ENCODE measurements around the gene EIF3J. TPM values are rescaled to one million over a fixed set of nuclear protein-coding genes. Genes with fewer than 3 reads are reported as not detected.
A peak's percentile ranks its signal among the peaks of the same experiment; 100 is the strongest.
"Not testable (repeated sequence)": the region's sequence is repeated elsewhere in the genome, so short reads cannot be mapped to it uniquely, and the experiment has no call there.

The EIF3J gene
- total RNA-seq, 2 donors from 2014 or later, result 89.1 to 121 TPM

DNA sequence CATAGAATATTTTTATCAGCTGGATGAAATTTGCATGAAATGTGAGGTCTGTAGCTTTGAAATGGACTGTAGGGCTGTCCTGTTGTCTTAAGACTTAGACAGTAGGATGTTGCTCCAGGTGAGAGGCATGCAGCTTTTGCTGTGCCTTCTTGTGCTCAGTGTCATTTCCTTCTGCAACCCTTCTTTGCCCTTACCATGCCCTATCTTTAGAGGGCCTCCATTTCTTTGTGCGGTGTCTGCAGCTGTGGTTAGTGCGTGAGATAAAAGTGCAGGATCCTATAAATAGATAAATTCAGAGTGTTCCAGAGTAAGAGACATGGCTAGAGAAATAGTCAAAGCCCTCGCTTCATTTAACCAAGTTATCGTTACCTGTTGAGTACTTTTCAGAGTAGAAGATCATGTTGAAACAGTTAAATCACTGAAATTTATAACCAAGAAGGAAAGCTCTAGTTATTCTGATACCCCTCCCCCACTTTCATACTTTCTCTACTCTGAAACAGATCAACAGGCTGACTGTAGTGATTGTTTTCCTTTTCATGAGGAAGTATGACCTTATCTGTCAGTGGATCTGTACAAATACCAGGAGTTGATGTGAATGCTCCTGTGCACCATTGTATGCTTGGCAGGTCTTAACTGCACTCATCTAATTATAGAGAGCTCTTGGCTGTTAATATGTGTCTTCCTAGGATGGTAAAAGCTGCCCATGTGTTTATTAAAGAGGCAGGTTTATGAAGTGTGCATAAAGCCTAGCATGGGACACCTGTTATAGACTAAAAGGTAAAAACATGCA lies 18.2 kb downstream of the EIF3J start:
- no peak for ATAC-seq
- H3K36me3 Mint-ChIP-seq, result peaks cover 19% of the 10 kb centered on the region

DNA sequence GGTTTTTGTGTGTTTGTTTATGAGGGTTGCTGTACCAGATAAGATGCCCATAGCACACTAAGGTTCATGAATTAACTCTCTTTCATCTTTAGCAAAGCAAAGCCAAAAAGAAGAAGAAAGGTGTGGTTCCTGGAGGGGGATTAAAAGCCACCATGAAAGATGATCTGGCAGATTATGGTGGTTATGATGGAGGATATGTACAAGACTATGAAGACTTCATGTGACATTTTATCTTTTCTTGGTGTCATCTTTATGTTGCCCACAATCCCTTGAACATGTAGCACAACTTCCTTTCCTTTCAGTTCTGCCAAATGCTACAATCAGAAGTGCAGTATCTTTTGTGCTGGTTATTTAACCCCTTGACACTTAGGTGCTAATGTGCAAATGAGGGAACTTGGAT lies 24.0 kb downstream of the EIF3J start:
- Mint-ChIP-seq H3K4me1 (ENCODE audit: low read depth in 2 of 2) (peaks cover 13 to 19% of the 10 kb centered on the region in 2 donors), H3K36me3 (peaks cover 26% of the 10 kb centered on the region), H3K27ac (peak overlapping the region in 1 of 2 donors; percentile 58)
- H3K27me3 Mint-ChIP-seq; H3K9me3 Mint-ChIP-seq; DNase-seq (ENCODE audit: low spot score); ATAC-seq; H3K4me3 Mint-ChIP-seq: not testable (repeated sequence)

More for the DNA sequence above, 18.2 kb downstream of the EIF3J start:
- no peak overlapping the region for H3K4me3 Mint-ChIP-seq
- H3K27ac Mint-ChIP-seq, result peak overlapping the region; percentile 16 to 30
- no peaks in the 10 kb centered on the region for H3K9me3 Mint-ChIP-seq
- no peak for DNase-seq (ENCODE audit: low spot score)
- H3K27me3 Mint-ChIP-seq, result no peaks in the 10 kb centered on the region
- peaks cover 15 to 21% of the 10 kb centered on the region in 2 donors for H3K4me1 Mint-ChIP-seq (ENCODE audit: low read depth in 2 of 2)

DNA sequence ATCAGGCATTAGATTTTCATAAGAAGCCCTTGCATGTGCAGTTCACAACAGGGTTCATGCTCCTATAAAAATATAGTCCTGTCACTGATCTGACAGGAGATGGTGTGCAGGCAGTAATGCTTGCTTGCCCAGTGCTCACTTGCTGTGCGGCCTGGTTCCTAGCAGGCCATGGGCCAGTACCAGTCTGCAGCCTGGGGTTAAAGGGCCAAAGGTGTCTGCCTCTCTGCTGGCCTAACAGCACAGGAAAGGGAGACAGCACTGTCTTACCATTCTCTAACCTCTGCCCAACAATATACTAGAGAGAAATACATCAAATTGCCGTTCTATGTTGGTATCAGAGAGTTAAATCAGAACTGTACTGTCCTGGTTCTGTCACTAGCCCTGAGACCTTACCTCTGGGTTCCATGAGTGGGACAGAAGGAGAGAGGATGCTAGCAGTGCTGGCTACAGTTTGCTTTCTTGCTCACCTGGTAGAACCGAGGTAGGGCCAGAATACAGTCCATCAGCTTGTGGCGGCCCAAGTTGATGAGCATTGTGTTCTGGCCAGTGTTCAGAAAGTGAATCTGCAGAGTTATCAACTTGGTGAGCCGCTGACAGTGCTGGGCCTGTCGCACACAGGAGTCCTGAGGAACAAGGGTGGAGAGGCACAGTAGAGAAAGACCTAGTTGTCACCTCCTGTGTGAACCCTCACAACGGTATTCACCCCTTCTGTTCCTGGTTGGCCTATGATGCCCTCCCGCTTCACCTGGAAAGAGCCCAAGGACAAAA lies 28.6 kb downstream of the EIF3J start:
- Mint-ChIP-seq H3K4me1 (ENCODE audit: low read depth in 2 of 2) (peaks cover 6 to 9% of the 10 kb centered on the region in 2 donors), H3K27ac (peak overlapping the region in 1 of 2 donors; percentile 61), H3K27me3 (no peaks in the 10 kb centered on the region), H3K9me3 (no peaks in the 10 kb centered on the region), H3K4me3 (no peak overlapping the region), H3K36me3 (peaks cover 13% of the 10 kb centered on the region)
- DNase-seq (ENCODE audit: low spot score) (no peak), ATAC-seq (no peak)

DNA sequence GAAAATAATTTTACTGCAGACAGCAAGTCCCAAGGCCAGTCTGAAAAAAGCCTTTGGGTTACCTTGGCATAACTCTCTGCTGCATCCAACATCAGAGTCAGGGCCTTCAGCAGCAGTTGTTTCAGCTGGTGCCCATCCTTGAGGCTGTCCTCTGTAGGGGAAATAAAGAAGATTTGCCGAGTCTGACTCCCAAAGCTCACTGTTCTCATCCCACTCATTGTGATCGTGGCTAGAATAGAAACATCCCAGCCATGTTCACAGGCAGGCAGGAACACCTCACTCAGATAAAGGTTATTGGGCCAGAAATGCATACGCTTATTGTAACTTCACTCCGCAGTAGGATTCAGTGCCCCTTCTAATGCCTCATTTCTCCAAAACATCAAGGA lies 29.2 kb downstream of the EIF3J start:
- Mint-ChIP-seq H3K4me3 (no peak overlapping the region), H3K27me3 (no peaks in the 10 kb centered on the region), H3K27ac (no peak overlapping the region), H3K36me3 (peaks cover 7% of the 10 kb centered on the region), H3K4me1 (ENCODE audit: low read depth in 2 of 2) (peaks cover under 1 to 5% of the 10 kb centered on the region in 2 donors), H3K9me3 (no peaks in the 10 kb centered on the region)
- DNase-seq (ENCODE audit: low spot score) (no peak), ATAC-seq (no peak)

DNA sequence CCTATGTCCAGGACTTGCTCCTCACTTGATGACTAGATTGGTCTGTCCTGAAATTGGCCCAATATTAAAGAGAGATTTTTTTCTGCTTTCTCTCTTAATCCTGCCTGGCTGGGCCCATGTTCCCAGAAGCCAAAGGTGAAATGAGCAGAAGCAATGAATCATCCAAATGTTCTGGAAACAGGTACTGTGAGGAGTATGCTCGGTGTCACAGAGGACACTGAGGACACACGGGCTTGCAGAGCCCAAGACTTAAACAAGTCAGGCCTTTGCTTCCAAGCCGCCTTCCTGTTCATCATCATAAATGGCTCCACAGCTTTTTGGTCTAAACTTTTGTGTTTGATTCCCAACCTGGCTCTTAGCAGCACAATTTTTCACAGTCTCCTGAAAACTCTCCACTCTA lies 31.4 kb downstream of the EIF3J start:
- DNase-seq (ENCODE audit: low spot score) (no peak), ATAC-seq (no peak)
- Mint-ChIP-seq H3K27ac (no peak overlapping the region), H3K27me3 (no peaks in the 10 kb centered on the region), H3K36me3 (peaks cover 6% of the 10 kb centered on the region), H3K4me3 (no peak overlapping the region), H3K9me3 (no peaks in the 10 kb centered on the region), H3K4me1 (ENCODE audit: low read depth in 2 of 2) (peaks cover 0 to 5% of the 10 kb centered on the region in 2 donors)

DNA sequence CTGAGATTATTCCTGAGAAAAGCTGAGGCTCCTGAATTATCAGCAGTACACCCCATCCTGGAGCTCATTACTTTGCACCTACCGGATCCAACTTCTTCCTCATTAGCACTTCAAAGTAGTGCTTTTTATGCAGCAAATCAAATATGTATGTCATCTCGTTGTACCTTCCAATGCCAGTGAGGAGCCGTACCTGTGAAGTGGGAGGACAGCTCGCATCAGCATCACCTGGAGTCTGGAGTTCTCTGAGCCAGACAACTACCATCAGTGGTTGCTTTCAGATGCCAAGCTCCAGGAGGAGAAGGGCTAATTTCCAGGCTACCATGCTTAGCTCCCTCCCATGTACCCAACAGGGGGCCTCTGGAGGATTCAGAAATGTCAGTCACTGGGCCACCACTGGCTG lies 32.4 kb downstream of the EIF3J start:
- DNase-seq (ENCODE audit: low spot score) (no peak), ATAC-seq (no peak)
- Mint-ChIP-seq H3K9me3 (no peaks in the 10 kb centered on the region), H3K36me3 (peaks cover 4% of the 10 kb centered on the region), H3K4me1 (ENCODE audit: low read depth in 2 of 2) (peaks cover 0 to 5% of the 10 kb centered on the region in 2 donors), H3K27ac (no peak overlapping the region), H3K27me3 (no peaks in the 10 kb centered on the region), H3K4me3 (no peak overlapping the region)

DNA sequence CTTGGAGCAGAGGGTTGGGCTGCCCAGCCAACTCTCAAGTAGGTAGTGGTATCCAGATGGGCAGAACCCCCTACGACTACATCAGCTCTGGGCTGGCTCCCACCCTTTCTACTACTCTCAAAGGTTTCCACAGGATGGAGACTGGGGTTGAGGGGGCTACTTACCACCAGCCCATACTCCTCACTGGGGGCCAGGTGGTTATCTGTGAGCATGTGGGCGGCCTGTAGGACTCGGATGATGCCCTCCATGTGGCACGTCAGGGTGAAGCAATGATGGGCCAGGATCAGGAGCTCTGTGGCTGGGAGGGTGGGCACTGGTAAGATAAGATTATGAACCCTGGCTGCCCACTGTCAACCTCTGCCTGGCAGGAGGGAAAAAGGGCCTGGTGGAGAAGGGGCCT lies 33.4 kb downstream of the EIF3J start:
- Mint-ChIP-seq H3K4me3 (no peak overlapping the region), H3K27me3 (no peaks in the 10 kb centered on the region), H3K36me3 (no peaks in the 10 kb centered on the region), H3K27ac (no peak overlapping the region), H3K4me1 (ENCODE audit: low read depth in 2 of 2) (peaks cover 0 to 5% of the 10 kb centered on the region in 2 donors), H3K9me3 (no peaks in the 10 kb centered on the region)
- DNase-seq (ENCODE audit: low spot score) (no peak), ATAC-seq (peak; percentile 44 to 46)

DNA sequence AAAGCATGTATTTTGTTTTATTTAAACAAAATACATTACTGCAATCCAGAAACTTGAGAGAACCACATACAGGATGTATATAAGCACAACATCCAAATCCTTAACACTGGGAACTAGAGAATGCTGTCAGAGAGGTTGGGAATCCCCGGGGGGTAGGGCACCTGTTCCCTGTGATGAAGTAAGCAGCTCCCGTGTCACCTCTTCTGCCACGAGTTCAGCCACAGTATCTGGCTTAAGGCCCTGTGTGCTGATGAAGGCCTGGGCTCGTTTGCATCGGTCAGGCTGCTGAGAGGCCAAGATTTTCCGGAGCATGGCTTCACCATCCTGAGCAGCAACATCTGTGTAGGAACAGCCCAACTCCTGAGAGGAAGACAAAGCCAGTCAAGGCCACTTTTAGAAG lies 36.4 kb downstream of the EIF3J start:
- H3K4me3 Mint-ChIP-seq, result no peak overlapping the region
- H3K27me3 Mint-ChIP-seq, result no peaks in the 10 kb centered on the region
- H3K9me3 Mint-ChIP-seq, result no peaks in the 10 kb centered on the region
- no peaks in the 10 kb centered on the region for H3K36me3 Mint-ChIP-seq
- no peak for DNase-seq (ENCODE audit: low spot score)
- peak overlapping the region in 1 of 2 donors; percentile 60 for H3K27ac Mint-ChIP-seq
- H3K4me1 Mint-ChIP-seq (ENCODE audit: low read depth in 2 of 2), result peaks cover 1 to 4% of the 10 kb centered on the region in 2 donors
- ATAC-seq, result no peak

DNA sequence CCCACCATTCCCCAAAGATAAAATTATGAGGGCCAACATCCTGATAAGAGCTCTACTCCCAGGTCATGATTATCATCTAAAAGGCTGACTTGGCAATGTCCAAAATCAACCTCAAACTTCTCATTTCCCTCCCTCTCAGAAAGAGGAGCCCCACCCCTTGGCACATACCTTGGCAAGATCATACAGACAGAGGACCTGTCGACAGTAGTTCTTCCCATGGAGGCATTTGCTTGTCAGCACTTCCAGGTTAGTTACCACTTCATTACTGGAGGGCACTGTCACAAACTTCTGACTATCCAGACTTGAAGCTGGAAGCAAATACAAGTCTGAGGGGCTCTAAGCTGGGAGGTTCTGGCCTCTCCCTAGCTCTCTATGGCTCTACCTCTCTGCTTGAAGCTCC lies 37.8 kb downstream of the EIF3J start:
- H3K27me3 Mint-ChIP-seq, result no peaks in the 10 kb centered on the region
- no peak for ATAC-seq
- H3K9me3 Mint-ChIP-seq, result no peaks in the 10 kb centered on the region
- H3K4me1 Mint-ChIP-seq (ENCODE audit: low read depth in 2 of 2), result peaks cover 6 to 7% of the 10 kb centered on the region in 2 donors
- no peak overlapping the region for H3K4me3 Mint-ChIP-seq
- H3K27ac Mint-ChIP-seq, result no peak overlapping the region
- no peaks in the 10 kb centered on the region for H3K36me3 Mint-ChIP-seq
- no peak for DNase-seq (ENCODE audit: low spot score)

DNA sequence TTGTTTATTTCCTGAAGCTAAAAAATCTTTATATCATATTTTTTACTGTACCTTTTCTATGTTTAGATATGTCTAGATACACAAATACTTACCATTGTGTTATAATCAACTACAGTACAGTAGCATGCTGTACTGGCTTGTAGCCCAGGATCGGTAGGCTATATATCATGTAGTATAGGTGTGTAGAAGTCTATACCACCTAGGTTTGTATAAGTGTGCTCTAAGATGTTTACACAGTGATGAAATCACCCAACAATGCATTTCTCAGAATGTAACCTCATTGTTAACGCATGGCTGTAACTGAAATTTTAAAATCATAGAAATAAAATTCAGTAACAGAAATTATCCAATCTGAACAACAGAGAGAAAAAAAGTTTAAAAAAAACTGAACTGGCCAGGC lies 43.2 kb downstream of the EIF3J start:
- H3K36me3 Mint-ChIP-seq, result peaks cover 9% of the 10 kb centered on the region
- DNase-seq (ENCODE audit: low spot score), result no peak

DNA sequence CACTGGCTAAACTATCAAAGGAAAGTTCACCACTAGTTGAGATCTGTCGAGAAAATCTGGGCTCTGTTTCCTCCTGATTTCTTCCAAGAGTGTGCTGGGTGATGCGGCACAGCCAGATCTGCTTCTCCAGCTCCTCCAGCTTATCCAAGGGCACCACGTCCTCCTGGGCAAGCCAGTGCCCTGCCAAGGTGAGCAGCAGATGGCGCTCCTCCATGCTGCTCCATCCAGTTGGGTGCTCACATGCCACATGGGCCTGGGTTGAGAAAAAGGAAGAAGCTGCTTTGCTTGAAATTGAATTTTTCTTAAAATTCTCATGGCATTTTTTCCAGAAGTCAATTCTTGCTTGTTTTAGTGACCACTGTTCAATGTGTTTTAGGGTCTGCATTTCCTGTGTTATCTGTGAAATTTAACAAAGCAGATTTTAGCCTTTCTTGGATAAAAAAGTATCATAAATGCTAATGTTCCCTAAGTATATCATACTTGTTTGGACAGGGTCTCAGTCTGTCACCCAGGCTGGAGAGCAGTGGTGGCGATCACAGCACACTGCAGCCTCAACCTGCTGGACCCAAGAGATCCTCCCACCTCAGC lies 47.3 kb downstream of the EIF3J start:
- no peaks in the 10 kb centered on the region for H3K9me3 Mint-ChIP-seq
- H3K27ac Mint-ChIP-seq, result no peak overlapping the region
- peak; percentile 73 to 77 for ATAC-seq
- peaks cover 16% of the 10 kb centered on the region for H3K36me3 Mint-ChIP-seq
- DNase-seq (ENCODE audit: low spot score), result peak; percentile 64
- H3K27me3 Mint-ChIP-seq, result no peaks in the 10 kb centered on the region
- H3K4me3 Mint-ChIP-seq, result no peak overlapping the region
- H3K4me1 Mint-ChIP-seq (ENCODE audit: low read depth in 2 of 2), result peaks cover 0 to 2% of the 10 kb centered on the region in 2 donors

More for the DNA sequence above, 43.2 kb downstream of the EIF3J start:
- no peaks in the 10 kb centered on the region for H3K9me3 Mint-ChIP-seq
- H3K27me3 Mint-ChIP-seq, result no peaks in the 10 kb centered on the region
- ATAC-seq, result no peak
- peaks cover 6 to 9% of the 10 kb centered on the region in 2 donors for H3K4me1 Mint-ChIP-seq (ENCODE audit: low read depth in 2 of 2)
- no peak overlapping the region for H3K27ac Mint-ChIP-seq
- H3K4me3 Mint-ChIP-seq, result no peak overlapping the region

DNA sequence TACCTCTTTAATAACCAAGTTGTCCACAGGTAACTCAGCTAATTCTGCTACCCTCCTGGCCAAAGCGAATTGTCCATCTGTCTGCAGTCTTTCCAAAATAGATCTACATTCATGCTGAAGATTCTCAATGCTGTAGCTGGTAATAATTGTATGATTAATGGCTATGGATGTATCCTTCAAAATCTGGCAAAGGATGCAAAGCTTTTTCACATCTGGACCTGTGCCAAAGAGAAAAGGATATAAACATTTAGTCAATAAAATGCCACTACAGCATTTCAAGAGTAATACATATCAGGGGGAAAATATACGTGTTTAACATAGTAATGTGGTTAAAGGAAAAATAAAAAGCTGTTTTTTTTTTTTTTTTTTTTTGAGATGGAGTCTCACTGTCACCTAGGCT lies 48.7 kb downstream of the EIF3J start:
- Mint-ChIP-seq H3K4me1 (ENCODE audit: low read depth in 2 of 2) (peaks cover 0 to 2% of the 10 kb centered on the region in 2 donors), H3K4me3 (no peak overlapping the region), H3K9me3 (no peaks in the 10 kb centered on the region), H3K27me3 (no peaks in the 10 kb centered on the region), H3K27ac (no peak overlapping the region), H3K36me3 (peaks cover 21% of the 10 kb centered on the region)
- DNase-seq (ENCODE audit: low spot score) (no peak), ATAC-seq (no peak)

DNA sequence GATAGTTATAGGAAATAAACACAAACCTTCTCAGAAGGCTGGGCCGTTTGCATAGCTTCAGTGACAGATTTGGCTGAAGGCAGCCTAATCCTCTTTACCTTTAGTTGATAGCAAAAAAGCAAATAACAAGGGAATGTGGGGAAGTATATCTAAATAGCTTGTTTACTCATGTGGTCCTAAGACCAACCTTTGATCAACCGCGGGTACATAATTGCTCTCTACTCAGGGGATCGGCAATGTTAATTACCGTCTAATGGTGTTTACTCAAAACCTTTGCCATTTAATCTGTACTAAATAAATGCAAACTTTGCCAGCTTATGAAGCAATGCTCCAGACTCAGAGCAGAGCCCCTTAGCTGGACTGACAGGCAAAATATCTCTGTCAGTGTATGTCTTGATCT lies 51.6 kb downstream of the EIF3J start:
- no peak overlapping the region for H3K4me3 Mint-ChIP-seq
- H3K27ac Mint-ChIP-seq, result peak overlapping the region in 1 of 2 donors; percentile 48
- no peak for ATAC-seq
- H3K9me3 Mint-ChIP-seq, result no peaks in the 10 kb centered on the region
- H3K36me3 Mint-ChIP-seq, result peaks cover 23% of the 10 kb centered on the region
- no peaks in the 10 kb centered on the region for H3K4me1 Mint-ChIP-seq (ENCODE audit: low read depth in 2 of 2)
- no peak for DNase-seq (ENCODE audit: low spot score)
- H3K27me3 Mint-ChIP-seq, result no peaks in the 10 kb centered on the region

DNA sequence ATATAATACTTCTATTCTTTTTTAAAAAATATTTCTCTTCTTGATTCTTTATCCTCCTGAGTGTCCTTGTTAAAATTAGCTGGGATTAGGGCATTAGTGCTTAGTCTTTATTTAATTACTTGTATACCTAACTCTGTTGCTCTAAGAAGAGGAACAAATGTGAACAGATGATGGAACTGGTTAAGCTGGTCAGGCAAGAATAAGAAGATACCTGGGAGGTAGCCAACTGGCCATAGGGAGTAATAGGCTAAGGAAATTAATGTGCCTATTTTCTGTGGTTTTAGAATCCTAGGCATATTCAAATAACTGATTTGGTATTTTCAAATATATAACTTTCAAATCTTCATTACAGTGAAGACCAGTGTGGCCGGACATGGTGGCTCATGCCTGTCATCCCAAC lies 54.4 kb downstream of the EIF3J start:
- DNase-seq (ENCODE audit: low spot score) (no peak), ATAC-seq (no peak)
- Mint-ChIP-seq H3K4me3 (no peak overlapping the region), H3K27me3 (no peaks in the 10 kb centered on the region), H3K4me1 (ENCODE audit: low read depth in 2 of 2) (peaks cover 5% of the 10 kb centered on the region in 2 donors), H3K36me3 (peaks cover 17% of the 10 kb centered on the region), H3K27ac (no peak overlapping the region), H3K9me3 (no peaks in the 10 kb centered on the region)
